Duodenal mucosa (tissue), 2 donors: ENCODE data around the gene HTR3D.

Source experiments
- H3K27ac ChIP-seq: one replicate; pipeline ENCODE4 v1.7.0; 2013; ENCODE audit warnings: low read depth, low read length
- H3K27me3 ChIP-seq, 2 donors: one replicate each; pipeline ENCODE4 v1.7.0; 2013; ENCODE audit warnings: low read length in 2 of 2, control low read depth in 1 of 2; ENCODE audit not compliant: insufficient read depth in 2 of 2, control insufficient read depth in 1 of 2
- H3K36me3 ChIP-seq, 2 donors: one replicate each; pipeline ENCODE4 v1.7.0; 2013; ENCODE audit warnings: low read length in 2 of 2, control low read depth in 1 of 2; ENCODE audit not compliant: insufficient read depth in 2 of 2, control insufficient read depth in 1 of 2
- H3K4me1 ChIP-seq, 2 donors: one replicate each; pipeline ENCODE4 v1.7.0; 2013; ENCODE audit warnings: low read length in 2 of 2, control low read depth in 1 of 2; ENCODE audit not compliant: insufficient read depth in 2 of 2, control insufficient read depth in 1 of 2
- H3K4me3 ChIP-seq, 2 donors: one replicate each; pipeline ENCODE4 v1.7.0; 2013; ENCODE audit warnings: low read length in 2 of 2, low read depth in 1 of 2
- H3K9ac ChIP-seq, 2 donors: one replicate each; pipeline ENCODE4 v1.7.0; 2013; ENCODE audit warnings: low read length in 2 of 2, low read depth in 1 of 2
- H3K9me3 ChIP-seq, 2 donors: one replicate each; pipeline ENCODE4 v1.7.0; 2013; ENCODE audit warnings: low read length in 2 of 2, control low read depth in 1 of 2; ENCODE audit not compliant: control insufficient read depth in 1 of 2

HTR3D gene, protein sequence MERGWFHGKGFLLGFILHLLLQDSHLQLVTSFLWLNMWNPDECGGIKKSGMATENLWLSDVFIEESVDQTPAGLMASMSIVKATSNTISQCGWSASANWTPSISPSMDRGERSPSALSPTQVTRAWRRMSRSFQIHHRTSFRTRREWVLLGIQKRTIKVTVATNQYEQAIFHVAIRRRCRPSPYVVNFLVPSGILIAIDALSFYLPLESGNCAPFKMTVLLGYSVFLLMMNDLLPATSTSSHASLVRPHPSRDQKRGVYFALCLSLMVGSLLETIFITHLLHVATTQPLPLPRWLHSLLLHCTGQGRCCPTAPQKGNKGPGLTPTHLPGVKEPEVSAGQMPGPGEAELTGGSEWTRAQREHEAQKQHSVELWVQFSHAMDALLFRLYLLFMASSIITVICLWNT

DNA sequence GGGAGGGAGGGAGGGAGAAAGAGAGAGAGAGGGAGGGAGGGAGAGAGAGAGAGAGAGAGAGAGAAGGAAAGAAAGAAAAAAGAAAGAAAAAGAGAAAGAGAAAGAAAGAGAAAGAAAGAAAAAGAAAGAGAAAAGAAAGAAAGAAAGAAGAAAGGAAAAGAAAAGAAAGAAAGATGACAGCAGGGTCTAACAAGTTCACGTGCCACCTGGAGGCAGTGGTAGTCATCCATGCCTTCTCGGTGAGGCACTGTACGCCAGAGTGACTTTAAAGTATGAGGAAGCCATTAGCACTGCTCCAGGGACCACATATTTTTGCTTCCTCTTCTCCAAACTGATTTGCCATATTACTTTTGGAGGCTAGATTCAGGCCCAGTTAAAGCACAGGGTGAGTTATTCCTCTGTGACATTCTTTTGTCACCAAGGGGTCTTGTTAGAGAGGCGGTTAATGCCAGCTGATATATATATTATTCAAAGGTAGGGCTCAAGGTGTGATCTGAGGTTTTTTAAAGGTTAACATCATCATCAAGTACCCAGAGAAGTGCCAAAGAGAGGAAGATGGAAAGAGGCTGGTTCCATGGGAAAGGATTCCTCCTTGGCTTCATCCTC is at the start of gene HTR3D:
HTR3D (plus strand) TSS at position 556 of the 606 bp plus-strand sequence; CDS start at position 556, 0 bp downstream.
- Histone ChIP-seq H3K27ac (no peak within 1 kb of the TSS), H3K27me3 (no peaks in the 10 kb centered on the region), H3K4me1 (no peaks in the 10 kb centered on the region), H3K9ac (no peak within 1 kb of the TSS), H3K4me3 (no peak within 1 kb of the TSS), H3K36me3 (no peaks in the 10 kb centered on the region), H3K9me3 (no peaks in the 10 kb centered on the region)

DNA sequence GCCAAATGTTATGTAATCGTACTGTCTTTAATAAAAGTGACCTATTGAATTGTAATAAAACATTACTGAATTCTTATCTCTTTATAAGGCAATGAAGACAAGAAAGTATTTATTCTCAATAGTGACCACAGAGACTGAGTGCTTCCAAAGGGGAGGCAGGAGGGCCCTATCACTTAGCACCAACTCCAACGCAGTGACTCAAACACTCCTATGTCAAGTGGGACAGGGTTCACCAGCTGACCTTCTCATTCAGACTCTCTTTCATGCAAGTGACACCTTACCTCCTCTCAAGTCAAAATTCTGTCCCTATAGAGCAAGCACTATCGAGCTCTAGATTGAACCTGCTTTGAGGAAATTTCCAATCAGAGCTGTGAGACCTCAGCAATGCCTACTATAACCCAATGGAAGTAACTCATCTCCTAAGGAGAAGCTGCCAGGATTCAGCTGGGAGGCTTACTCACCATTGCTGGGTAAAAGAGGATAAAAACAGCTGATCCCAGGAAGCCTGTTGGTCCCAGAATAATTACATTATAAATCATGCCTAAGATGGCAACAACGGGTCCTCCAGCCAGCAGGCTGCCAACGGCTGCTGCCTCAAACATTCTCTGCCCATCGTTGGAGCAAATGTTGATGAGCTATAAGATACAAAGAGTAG is 49.4 kb upstream of the HTR3D start:
- Histone ChIP-seq H3K9ac (no peak overlapping the region), H3K4me1 (no peaks in the 10 kb centered on the region)

DNA sequence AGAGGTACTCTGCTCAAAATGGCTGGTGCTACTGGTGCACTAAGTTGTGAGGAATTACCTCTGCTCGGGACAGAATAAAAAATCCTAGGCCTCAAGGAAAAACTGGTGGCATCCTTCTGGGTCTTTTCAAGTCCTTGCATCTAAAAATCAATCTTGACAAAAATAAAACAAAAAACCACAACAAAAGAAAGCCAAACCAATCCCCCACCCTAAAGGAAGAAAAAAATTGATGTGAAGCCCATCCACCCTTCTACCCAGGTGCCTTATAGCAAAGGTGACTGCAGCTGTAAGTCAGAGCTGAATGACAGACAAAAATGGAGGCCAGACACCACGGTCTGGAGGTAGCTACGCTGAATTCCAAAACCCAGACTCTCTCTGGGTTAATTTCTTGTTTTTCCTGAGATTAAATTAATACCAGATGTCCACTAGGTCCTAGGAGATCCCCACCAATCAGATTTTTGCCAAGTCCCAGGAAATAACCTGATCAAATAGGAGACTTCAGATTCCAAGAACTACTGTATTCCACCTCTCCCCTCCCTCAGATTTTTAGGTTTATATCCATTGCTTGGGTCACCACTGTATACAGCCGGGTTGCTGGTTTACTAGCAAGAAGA is 47.3 kb upstream of the HTR3D start:
- Histone ChIP-seq H3K27ac (no peak overlapping the region), H3K27me3 (no peaks in the 10 kb centered on the region), H3K36me3 (peaks cover 7 to 44% of the 10 kb centered on the region in 2 donors), H3K4me1 (no peaks in the 10 kb centered on the region), H3K9me3 (no peaks in the 10 kb centered on the region), H3K9ac (no peak overlapping the region), H3K4me3 (no peak overlapping the region)

More for the DNA sequence above, 49.4 kb upstream of the HTR3D start:
- no peaks in the 10 kb centered on the region for H3K9me3 ChIP-seq
- H3K36me3 ChIP-seq = peaks cover 3 to 27% of the 10 kb centered on the region in 2 donors
- no peak overlapping the region for H3K4me3 ChIP-seq
- H3K27me3 ChIP-seq = no peaks in the 10 kb centered on the region
- no peak overlapping the region for H3K27ac ChIP-seq

DNA sequence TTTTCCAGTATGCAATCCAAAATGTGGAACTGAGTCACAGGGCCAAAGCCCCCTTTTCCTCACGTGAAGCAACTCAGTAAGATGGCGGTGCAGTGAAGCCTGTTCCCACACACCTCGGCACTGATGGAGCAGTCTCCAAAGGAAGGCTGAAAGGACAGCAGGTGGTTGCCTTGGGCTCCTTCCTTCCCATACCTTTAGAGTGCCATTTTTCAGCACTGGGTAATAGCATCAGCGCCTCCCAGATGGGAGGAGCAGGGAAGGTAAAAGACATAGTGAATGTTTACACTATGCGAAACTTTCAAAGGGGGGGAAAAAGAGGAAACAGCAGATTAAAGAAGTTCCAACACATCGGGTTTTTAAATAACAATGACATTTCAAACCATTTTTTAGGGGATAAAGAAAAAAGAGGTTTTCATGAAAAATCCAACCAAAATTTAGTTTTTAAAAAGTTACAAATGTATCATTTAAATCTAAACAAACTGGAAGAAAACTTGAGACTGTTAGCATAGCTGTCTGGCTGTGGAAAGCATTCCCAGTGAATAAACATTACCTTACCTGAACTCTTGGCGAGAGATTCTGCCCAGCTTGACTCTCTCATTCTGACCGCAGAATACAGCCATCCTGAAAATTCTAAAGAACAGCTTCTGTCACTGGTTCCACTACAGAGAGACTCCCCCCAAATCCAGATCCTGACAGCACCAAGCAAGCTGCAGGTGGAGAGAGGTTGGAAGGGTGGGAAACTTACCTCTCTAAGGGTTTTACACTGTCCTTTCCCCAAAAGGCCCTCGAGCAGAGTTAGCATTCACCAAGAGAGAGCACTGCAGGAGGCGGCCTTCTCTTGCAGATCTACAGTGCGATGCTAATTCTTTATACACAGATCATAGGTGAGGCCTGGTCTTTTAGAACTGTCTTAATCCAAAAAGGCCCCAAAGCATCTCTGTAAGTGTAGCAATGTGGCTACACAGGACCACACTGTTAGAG is 46.5 kb upstream of the HTR3D start:
- peaks cover 7 to 44% of the 10 kb centered on the region in 2 donors for H3K36me3 ChIP-seq

DNA sequence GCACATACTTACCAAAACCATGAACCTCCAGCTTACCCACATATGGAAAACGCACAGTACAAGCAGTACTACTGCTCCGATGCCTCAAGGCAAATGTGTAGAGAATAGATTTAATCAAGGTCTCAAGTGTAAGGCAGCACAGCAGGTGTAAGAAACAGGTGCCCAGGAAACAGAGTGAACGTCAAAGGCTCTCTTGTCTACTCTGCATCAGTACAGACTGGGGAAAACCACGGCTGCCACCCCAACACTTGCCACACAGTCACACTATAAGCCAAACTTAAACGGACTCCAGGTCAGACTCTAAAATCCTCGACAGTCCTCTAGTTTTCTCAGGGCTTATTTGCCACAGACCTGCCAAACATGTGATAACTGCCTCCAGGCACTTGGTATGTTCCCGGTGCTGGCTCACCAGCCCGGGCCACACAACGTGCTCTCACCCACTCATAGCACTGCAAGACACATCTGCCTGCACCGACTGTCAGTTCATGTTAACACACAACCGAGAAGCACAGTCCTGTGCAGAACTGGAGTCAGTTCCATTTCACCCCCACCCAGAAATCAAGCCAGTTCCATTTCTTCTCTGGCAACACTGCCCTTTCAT is 44.4 kb upstream of the HTR3D start:
- no peaks in the 10 kb centered on the region for H3K4me1 ChIP-seq
- H3K36me3 ChIP-seq = peaks cover 7 to 39% of the 10 kb centered on the region in 2 donors
- H3K9ac ChIP-seq = no peak overlapping the region
- H3K4me3 ChIP-seq = no peak overlapping the region
- H3K27ac ChIP-seq = no peak overlapping the region
- H3K27me3 ChIP-seq = no peaks in the 10 kb centered on the region
- no peaks in the 10 kb centered on the region for H3K9me3 ChIP-seq

More for the DNA sequence above, 46.5 kb upstream of the HTR3D start:
- no peak overlapping the region for H3K27ac ChIP-seq
- H3K9me3 ChIP-seq = no peaks in the 10 kb centered on the region
- H3K27me3 ChIP-seq = no peaks in the 10 kb centered on the region
- no peak overlapping the region for H3K4me3 ChIP-seq
- H3K9ac ChIP-seq = no peak overlapping the region
- H3K4me1 ChIP-seq = no peaks in the 10 kb centered on the region

DNA sequence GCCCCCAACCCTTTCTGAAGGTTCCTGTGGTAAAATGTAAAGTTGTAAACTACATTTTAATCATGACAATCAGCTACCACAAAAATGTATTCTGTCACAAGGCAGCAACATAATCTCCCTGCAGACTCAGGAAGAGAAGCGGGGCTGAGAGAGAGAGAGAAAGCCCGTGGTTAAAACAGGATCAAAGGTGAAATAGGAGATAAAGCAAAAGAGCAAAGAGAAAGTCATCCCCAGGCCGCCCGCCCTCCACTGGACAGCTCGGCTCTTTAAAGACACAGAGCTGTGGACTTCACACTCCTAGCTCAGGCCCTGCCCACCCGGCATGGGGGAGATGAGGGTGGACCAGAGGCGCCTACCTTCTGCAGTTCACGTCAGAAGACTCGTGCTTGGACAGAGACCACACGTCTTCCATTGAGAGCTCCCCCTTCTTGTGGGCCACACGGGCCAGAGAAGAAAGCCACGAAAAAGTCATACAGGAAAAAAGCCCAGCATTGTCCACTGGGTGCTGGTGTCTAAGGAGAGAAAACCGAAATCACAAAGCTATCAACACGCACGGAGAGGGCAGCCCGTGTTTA is 43.2 kb upstream of the HTR3D start:
- H3K4me3 ChIP-seq = no peak overlapping the region
- H3K27me3 ChIP-seq = no peaks in the 10 kb centered on the region
- H3K4me1 ChIP-seq = no peaks in the 10 kb centered on the region
- H3K9me3 ChIP-seq = no peaks in the 10 kb centered on the region
- no peak overlapping the region for H3K27ac ChIP-seq
- no peak overlapping the region for H3K9ac ChIP-seq
- H3K36me3 ChIP-seq = peaks cover 7 to 34% of the 10 kb centered on the region in 2 donors

DNA sequence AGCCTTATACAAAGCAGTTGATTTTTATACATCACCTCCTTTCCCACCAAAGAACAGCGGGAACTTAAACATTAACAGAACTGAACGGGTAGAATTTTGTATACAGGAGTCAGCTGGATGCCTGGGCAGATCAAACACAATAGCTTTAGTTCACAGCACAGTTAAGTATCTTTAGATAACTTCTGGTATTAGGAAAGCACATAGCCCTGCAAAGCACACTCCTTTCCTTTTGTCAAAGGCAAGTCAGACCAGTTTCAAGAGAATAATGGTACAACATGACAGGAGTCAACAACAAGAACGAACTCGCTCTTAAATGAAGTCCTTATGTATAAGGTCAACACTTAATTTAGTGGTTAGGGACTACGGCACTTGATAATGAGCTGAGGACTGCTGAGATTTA is 40.1 kb upstream of the HTR3D start:
- Histone ChIP-seq H3K36me3 (peaks cover 7 to 23% of the 10 kb centered on the region in 2 donors), H3K4me3 (no peak overlapping the region), H3K4me1 (no peaks in the 10 kb centered on the region), H3K27me3 (no peaks in the 10 kb centered on the region), H3K9me3 (no peaks in the 10 kb centered on the region), H3K27ac (no peak overlapping the region), H3K9ac (no peak overlapping the region)

DNA sequence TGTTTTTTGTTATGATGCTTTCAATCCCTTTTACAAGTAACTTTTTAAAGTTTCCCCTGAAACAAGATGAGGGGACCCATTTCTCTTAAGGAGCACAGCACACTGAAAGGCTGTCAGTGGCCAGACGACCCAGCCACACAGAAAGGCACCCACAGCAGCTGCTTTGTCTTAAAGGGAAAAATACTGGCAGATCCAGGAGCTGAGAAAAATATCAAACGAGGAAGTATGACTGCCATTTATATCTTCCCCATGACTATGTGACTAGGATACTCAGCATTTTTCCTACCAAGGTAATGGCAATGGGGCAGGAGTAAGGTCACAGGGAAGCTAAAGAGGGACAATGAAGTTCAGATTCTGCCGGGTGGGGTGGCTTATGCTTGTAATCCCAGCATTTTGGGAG is 29.8 kb upstream of the HTR3D start:
- no peaks in the 10 kb centered on the region for H3K27me3 ChIP-seq
- no peaks in the 10 kb centered on the region for H3K36me3 ChIP-seq
- peaks cover 6 to 17% of the 10 kb centered on the region in 2 donors for H3K4me1 ChIP-seq
- no peak overlapping the region for H3K27ac ChIP-seq
- no peak overlapping the region for H3K4me3 ChIP-seq
- H3K9me3 ChIP-seq = no peaks in the 10 kb centered on the region
- no peak overlapping the region for H3K9ac ChIP-seq

DNA sequence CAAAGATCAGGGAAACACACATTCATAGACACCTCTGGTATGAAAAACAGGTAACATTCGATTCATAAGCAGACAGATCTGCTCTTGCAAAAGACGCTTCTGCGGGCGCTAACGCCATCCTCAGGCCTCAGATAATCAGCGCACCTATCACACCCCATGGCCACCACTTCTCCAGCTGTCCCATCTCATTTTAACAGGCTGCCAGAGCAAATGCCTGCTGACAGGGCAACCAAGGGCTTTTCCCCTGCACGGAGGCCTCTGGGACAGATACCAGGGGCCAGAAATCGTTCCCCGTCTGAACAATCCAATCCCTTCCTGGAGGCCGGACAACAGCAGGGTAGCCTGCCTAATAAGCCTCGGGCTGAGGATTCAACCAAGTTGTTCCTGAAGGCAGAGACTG is 29.1 kb upstream of the HTR3D start:
- H3K4me1 ChIP-seq = peaks cover 8 to 19% of the 10 kb centered on the region in 2 donors
- no peaks in the 10 kb centered on the region for H3K27me3 ChIP-seq
- H3K9ac ChIP-seq = no peak overlapping the region
- no peaks in the 10 kb centered on the region for H3K9me3 ChIP-seq
- H3K4me3 ChIP-seq = no peak overlapping the region
- no peaks in the 10 kb centered on the region for H3K36me3 ChIP-seq
- H3K27ac ChIP-seq = no peak overlapping the region
